HG03354 (cell line): ENCODE results near the gene VAT1.
"Not testable (repeated sequence)": the region's sequence is repeated elsewhere in the genome, so short reads cannot be mapped to it uniquely, and the experiment has no call there.

Source experiments
- ATAC-seq: cut with Tn5 transposase; IDR thresholded peaks from one replicate; pipeline ENCODE4 v1.9.1; 2021; ENCODE audit warnings: mild to moderate bottlenecking; ENCODE audit not compliant: unreplicated experiment, poor library complexity, severe bottlenecking

The VAT1 gene

DNA sequence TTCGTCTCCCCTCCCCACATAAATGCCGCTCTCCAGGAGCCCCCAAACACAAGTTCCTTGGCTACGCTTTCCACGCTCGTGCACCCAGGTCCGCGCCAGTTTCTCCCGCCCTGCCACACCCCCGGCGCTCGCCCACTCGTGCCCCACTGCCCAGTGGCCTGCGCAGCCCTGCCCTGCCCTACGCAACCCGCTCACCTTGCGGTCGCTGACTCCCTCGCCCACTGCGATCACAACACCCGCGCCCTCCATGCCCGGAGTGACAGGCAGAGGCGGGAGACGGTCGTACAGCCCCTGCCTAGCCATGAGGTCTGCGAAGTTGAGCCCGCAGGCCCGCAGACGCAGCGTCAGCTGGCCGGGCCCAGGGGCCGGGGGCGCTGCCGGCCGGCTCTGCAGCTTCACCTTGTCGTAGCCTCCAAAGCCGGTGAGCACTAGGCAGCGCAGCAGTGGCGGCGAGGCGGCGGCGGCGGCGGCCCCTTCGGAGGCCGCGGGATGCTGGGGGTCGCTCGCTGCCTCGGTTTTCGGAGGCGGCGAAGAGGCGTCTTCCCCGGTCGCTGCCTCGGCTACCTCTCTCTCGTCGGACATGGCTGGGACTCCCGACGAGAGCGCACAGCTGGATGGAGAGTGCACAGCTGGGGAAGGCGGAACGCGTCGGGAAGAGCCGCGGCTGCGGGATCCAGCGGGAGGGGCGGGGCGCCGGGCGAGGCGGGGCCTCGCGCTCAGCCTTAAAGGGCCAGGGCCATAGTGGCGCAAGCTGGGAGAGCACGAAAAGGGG, at the start of gene VAT1:
TSS of gene VAT1 (minus strand) at position 645 of the 772 bp plus-strand sequence. CDS start at position 582, 63 bp downstream.
- no peak for ATAC-seq

DNA sequence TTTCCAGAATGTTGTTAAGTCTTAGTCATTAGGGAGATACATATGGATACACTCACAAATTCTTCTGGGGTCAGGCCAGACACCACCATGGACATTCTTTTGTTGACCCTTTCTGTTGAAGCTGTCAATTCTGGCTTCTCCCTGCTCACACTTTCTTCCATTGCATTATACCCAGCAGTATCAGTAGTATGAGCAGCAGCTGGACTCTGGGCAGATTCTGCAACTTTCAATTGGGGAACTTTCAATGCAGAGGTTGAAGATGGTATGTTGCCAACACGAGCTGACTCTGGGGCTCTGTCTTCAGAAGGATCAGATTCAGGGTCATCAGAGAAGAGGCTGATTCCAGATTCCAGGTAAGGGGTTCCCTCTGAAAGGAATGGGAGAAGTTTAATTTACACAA, 48.7 kb upstream of the VAT1 start:
- ATAC-seq, result no peak

DNA sequence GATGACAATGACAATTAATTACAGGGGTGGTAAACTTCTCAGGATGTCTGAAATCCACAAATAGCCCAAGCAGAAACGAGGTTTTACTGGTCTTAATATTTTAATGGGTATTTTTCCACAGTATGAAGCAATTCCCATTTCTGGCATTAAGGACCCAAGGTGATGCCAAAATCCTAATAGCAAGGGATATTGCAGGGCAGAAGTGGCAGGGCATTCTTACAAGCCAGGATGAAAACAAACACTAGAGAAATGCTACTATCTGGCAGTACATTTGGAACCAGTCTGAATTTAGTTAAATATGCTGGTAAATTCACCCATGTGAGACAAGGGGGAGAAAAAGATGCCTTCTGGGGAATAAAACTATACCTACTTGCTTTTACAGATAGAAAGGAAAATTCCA, 48.1 kb upstream of the VAT1 start:
- no peak for ATAC-seq

DNA sequence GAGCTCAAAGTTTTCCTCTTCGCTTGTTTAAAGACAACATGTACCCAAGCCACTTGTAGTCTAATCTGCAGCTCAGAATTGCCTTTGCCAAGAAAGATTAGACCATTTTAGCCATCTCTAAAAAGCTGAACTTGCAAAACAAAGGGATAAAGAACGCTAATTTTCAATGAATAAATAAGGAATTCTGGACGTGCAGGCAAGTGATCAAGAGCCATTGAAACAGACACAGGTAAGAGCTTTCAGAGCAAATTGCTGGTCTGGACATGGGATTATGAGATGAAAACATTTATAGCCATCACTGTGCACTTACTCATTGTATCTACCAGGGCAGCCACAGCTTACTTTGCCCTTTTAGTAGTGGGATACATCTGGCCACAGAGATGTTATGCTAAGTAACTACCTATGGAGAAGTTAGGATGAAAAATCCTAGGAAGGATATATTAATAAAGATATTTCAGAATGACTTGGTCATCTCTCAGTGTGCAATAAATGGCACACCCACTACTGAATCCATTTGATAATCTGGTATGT, 47.2 kb upstream of the VAT1 start:
- ATAC-seq, result no peak

DNA sequence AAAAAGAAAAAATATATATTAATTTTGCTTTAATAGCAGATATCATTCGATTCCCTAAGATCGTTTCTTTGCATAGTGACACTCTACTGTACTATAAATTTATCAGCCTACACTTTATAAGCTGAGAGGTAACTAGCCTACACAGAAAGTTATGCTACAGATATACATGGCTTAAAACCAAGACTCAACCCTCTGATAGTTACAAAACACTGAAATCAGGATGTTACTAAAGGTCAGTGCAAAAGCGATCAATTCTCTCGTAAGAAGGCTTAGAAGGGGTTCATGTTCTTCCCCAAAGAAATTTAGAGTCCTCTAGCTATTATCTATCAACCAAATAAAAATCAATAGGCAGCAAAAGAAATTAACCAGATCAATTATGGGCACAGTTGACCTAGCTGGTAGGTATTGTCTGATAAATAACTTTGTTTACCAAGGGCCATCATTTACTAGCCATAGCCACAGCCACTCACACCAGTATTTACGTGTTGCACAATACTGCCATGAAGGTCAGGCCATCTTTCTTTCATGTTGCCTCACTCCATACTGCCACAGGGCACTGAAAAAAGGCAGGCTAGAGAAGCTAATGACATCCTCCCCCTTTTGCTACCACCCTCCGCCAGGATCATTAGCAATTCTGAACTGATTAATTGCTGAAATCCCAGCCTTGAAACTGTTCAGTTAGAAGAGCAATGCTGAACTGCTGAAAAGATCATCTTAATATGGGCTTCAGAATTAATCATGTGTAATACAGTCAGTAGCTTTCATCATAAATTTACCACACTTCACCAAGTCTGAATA, 46.6 kb upstream of the VAT1 start:
- ATAC-seq, result no peak

DNA sequence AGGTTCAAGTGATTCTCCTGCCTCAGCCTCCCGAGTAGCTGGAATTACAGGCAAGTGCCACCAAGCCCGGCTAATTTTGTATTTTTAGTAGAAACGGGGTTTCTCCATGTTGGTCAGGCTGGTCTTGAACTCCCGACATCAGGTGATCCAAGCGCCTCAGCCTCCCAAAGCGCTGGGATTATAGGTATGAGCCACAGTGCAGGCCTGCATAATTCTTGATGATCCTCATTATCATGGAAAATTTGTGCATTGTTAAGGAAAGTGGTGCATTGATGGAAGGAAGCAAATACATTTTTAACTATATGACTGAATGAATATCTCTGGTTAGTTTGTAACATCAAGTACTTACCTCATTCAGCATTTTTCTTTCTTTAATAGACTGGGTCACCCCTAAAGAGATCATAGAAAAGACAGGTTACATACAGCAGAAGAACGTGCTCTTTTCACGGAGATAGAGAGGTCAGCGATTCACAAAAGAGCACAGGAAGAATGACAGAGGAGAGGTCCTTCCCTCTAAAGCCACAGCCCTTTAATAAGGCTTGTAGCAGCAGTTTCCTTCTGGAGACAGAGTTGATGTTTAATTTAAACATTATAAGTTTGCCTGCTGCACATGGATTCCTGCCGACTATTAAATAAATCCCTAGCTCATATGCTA, 40.9 kb upstream of the VAT1 start:
- ATAC-seq, result no peak

DNA sequence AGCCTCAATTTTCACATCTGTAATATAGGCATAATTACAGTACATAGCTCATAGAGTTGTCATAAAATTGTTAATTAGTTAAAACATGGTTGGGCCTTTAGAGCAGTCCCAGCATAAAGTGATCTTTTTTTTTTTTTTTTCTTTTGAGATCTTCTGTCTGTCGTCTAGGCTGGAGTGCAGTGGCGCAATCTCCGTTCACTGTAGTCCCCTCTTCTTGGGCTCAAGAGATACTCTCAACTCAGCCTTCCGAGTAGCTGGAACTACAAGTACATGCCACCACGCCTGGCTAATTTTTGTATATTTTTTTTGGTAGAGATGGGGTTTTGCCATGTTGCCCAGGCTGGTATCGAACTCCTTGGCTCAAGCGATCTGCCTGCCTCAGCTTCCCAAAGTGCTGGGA, 33.9 kb upstream of the VAT1 start:
- no peak for ATAC-seq

DNA sequence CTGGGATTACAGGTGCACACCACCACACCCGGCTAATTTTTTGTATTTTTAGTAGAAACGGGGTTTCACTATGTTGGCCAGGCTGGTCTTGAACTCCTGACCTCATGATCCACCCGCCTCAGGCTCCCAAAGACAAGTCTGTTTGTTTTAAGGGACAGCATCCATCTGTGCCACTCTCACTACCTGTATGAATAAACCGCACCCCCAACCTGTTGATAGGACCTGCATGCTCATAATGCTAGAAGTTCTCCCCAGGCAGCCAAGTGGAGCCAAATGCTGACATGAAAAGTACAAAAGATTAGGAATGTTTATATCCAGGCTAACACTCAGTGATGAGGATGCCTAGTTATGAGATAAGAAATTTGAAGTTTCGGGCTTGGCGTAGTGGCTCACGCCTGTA, 30.8 kb upstream of the VAT1 start:
- ATAC-seq, result not testable (repeated sequence)

DNA sequence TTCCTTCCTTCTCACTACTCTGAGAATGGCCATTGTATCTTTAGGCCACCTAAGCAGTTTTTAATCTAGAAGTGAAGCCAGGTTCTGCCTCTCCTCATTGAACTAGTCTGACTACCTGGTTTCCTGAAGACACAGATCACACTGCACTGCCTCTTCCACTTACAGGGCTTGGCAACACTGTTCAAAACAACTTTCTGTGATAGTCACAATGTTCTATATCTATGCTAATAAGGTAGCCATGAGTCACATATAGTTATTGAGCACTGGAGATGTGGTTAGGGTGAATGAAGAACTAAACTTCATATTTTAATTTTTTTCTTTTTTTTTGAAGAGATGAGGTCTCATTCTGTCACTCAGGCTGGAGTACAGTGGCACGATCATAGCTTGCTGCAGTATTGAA, 29.8 kb upstream of the VAT1 start:
- no peak for ATAC-seq

DNA sequence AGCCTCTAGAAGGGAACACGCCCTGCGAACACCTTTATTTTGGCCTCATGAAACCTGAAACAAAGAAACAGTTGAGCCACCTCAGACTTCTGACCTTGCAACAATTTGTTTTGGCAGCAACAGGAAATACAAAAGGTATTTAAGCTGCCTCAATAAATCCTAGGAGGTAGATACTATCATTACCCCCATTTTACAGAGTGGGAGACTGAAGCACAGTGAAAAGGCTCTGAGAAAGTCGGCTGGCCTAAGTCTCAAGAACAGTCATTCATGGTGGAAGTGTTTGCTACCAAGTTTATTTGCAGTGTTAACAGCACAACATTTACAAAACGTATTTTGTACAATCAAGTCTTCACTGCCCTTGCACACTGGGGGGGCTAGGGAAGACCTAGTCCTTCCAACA, 21.8 kb upstream of the VAT1 start:
- ATAC-seq, result no peak

DNA sequence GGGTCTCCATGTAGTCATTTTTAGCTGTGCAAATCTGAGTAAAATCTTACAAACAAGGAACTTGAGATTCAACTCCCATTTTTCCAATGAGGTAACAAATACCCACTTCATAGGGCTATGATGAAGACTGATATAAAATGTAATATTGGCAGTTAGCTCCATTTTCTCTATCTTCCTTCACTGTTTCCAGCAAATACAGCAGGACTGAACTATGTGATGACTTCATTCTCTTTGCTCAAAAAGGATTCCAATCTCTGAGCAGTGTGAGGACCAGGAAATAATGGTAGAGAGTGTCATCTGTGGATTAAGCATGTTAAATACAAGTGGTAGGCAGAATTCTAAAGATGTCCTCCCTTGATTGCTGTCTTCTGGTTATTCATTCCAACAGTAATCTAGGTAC, 21.1 kb upstream of the VAT1 start:
- ATAC-seq, result no peak

DNA sequence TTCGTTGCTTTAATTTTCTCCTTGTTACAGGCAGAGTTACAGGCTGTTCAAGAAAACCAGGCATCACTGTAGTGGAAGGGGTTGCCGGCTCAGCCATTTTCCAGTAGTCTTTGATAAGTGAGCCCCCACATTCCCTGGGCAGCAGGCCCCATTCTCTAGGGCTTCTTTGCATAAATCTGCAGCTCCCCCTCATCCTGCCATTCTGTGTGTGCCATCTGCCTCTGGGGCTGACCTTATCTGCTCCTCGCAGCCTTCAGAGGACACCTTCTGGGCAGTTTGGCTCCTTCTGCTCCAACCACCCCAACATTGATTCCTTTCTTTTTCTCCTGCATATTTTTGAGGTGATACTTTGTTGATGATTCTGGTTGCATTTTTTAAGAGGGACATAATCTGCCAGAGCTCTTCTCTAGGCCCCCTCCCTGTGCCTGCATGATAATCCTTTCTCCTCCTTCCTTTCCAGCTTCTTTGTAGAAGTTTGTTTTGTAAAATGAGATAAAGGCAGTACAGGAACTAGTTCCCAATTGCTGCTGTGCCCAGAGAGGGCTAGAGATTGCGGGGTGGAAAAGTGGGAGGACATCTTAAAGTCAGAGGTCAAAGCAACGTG, 19.9 kb upstream of the VAT1 start:
- no peak for ATAC-seq

DNA sequence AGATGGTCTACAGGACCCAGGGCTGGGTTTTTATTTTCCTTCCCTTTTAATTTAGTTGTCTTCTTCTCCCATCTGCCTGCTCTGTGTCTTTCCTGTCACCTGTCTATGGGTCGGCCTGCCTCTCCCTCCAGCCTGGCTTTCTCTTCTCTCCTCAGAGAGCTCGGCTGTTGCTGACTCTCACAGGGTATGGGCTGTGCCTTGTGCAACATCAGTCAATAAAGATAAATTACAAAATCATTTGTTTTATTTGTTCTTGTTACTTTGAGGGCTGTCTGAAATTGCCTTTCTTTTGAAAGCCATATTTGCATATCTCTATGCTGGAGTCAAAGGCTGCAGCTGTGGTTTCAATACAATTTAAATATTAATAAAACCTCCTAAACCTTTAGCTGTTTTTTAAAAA, 18.5 kb upstream of the VAT1 start:
- no peak for ATAC-seq

DNA sequence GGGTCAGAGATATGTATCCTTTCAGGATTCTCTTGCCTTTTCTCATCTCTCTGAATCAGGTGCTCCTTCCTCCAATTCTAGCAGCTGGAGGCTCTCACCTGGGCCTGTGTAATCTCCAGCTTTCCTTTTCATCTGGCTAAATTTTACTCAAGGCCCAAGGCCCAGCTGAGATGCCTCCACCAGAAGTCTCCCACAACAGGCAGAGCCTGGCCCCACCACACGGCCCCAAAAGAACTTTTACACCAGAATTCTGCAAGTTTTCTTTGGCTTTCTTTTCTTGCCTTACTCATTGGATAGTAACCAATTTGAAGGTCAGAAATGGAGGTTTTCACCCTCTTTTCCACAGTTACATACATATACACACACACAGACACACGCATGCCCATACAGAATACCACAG, 17.5 kb upstream of the VAT1 start:
- ATAC-seq, result no peak

DNA sequence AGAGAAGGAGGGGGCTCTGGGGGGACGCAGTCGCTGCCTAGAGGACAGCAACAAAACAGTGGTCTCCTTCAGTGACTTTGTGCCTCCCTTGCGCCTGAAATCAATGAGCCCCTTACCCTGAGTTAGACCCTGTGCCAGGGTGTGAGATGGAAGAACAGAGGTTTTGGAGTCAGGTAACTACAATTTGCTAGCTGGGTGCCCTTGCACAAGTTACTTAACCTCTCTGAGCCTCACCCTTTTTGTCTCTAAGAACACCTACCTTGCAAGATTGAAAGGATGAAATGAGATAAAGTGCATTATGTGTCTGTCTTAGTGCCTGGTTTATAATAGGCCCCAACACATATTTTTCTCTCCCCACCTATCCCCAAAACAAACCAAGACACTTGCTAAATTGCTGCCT, 12.7 kb upstream of the VAT1 start:
- no peak for ATAC-seq

DNA sequence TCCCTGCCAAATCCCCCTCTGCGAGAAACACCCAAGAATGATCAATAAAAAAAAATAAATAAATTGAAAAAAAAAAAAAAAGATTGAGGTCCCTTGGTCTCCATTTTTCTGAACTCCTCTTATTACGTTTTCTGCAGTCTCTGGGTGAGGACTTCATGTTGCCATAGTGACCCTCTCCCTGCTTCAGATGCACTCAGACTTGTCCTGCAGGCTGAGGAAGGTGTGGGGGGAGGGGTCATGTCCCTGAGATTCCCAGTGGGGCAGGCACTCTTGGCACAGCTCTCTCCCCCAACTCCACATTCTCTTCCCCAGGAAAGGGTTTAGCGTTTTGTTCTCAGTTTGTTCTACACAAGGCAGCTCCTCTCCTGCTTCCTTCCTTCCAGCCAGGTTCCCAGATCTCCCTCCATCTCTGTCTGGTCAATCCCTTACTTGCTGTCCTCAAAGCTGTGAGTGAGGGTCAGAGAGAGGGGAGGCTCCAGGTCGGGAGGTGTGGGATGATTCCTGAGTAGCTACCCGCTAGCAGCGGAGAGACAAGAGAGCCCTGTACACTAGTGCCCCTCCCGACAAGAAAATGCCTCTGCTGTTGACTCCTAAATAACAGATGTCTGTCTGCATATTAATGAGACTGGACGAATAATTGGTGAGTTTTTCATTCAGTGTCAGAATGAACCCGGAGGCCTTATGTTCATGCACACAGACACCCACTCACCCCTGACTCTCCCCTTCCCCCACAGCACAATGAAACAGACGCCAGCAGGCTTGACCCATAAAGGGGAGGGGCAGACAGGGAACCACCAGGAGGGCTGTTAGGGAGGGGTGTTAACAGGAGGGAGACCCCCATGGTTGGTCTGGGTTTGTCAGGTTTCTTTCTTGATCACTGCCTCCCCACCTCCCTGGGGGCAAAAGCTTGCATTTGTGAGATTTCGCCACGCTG, 12.0 kb upstream of the VAT1 start:
- no peak for ATAC-seq

DNA sequence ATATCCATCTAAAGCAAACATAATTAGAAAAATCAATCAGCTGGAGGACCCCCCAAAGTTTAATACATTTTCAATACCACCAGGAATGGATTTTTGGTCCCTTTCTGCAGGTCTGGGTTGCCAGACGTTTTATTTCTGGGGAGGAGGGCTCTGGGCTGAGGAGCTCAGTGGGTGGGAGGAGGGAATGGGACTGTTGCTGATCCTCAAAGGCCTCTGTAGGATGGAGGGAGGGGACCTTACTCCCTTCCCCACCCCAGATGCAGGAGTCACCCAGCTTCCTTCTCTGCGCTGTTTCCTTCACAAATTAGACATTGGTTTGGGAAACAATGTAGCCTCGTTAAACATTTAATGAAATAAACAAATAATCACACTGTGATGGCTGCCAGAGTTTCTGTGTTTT, 9.5 kb upstream of the VAT1 start:
- no peak for ATAC-seq

DNA sequence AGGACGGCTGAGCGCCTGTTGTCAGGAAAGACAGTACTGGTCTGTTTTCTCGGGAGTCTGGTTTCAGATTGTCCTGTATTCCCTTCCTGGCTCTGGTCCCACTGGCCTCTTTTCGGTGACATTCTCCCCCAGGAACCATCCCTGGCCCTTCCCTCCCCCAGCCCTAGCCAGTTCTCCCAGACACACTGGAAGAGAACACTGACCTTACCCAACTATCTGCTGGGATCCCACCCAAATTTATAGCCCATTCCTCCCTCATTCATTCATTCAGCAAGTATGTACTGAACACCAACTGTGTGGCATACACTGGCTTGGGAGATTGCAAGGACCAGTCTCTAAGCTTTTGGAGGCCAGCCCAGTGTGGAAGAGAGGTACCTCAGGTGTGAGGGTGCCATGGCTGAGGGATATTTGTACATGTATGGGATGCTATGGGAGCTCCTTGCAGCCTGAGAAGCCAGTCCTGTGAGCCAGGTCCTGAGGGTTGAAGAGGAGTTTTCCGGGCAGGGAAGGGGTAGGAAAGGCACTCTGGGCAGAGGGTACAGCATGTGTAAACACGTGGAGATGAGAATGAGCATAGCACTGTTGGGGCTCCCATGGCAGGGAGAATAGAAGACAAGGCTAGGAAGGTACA, 8.1 kb upstream of the VAT1 start:
- no peak for ATAC-seq
